H9 (cell line): ENCODE data around the gene ERO1A. TPM values are rescaled to one million over a fixed set of nuclear protein-coding genes. Genes with fewer than 3 reads are reported as not detected.

Experiments
- DNase-seq: peaks from one replicate; pipeline ENCODE4 v3.0.0-alpha.2; 2017
- H2AFZ ChIP-seq: one replicate; pipeline ENCODE4 v1.6.1; 2013; ENCODE audit warnings: mild to moderate bottlenecking, low read length, control low read depth, moderate library complexity
- H2AK5ac ChIP-seq: 2 replicates; pipeline ENCODE4 v1.6.1; 2013; ENCODE audit warnings: low read length, control low read depth, mixed read lengths; ENCODE audit not compliant: insufficient read length
- H2BK120ac ChIP-seq: one replicate; pipeline ENCODE4 v1.6.1; 2013; ENCODE audit warnings: low read depth, mild to moderate bottlenecking, low read length, control low read depth, inconsistent platforms; ENCODE audit not compliant: poor library complexity, severe bottlenecking
- H2BK12ac ChIP-seq: 2 replicates; pipeline ENCODE4 v1.6.1; 2013; ENCODE audit warnings: low read length, control low read depth, mixed read lengths, low read depth; ENCODE audit not compliant: insufficient read length
- H2BK15ac ChIP-seq: 2 replicates; pipeline ENCODE4 v1.6.1; 2013; ENCODE audit warnings: low read depth, low read length, control low read depth
- H2BK20ac ChIP-seq: one replicate; pipeline ENCODE4 v1.6.1; 2013; ENCODE audit warnings: low read depth, mild to moderate bottlenecking, low read length, control low read depth, inconsistent platforms; ENCODE audit not compliant: poor library complexity, severe bottlenecking
- H2BK5ac ChIP-seq: 2 replicates; pipeline ENCODE4 v1.6.1; 2013; ENCODE audit warnings: low read length, control low read depth, mixed read lengths; ENCODE audit not compliant: insufficient read length
- H3K14ac ChIP-seq: 2 replicates; pipeline ENCODE4 v1.6.1; 2013; ENCODE audit warnings: low read length, control low read depth; ENCODE audit not compliant: insufficient read depth
- H3K18ac ChIP-seq: 2 replicates; pipeline ENCODE4 v1.6.1; 2013; ENCODE audit warnings: low read depth, mild to moderate bottlenecking, mixed read lengths, low read length, control low read depth; ENCODE audit not compliant: insufficient read length
- H3K23ac ChIP-seq: 2 replicates; pipeline ENCODE4 v1.6.1; 2013; ENCODE audit warnings: low read length, control low read depth, mixed read lengths, low read depth; ENCODE audit not compliant: insufficient read length
- H3K23me2 ChIP-seq: 2 replicates; pipeline ENCODE4 v1.6.1; 2013; ENCODE audit warnings: low read depth, mild to moderate bottlenecking, mixed read lengths, low read length, control low read depth; ENCODE audit not compliant: insufficient read length, poor library complexity, severe bottlenecking
- H3K27ac ChIP-seq: 2 replicates; pipeline ENCODE4 v1.5.1; 2013; ENCODE audit warnings: low read length, control low read depth, mixed read lengths, low read depth; ENCODE audit not compliant: insufficient read length
- H3K27me3 ChIP-seq: 2 replicates; pipeline ENCODE4 v1.6.1; 2013; ENCODE audit warnings: low read length, control low read depth, inconsistent platforms; ENCODE audit not compliant: insufficient read depth
- H3K4ac ChIP-seq: 2 replicates; pipeline ENCODE4 v1.6.1; 2013; ENCODE audit warnings: low read depth, mild to moderate bottlenecking, control low read depth, inconsistent platforms, low read length, moderate library complexity
- H3K4me1 ChIP-seq: 2 replicates; pipeline ENCODE4 v1.6.1; 2013; ENCODE audit warnings: low read length, control low read depth, inconsistent platforms; ENCODE audit not compliant: insufficient read depth
- H3K4me2 ChIP-seq: 2 replicates; pipeline ENCODE4 v1.6.1; 2013; ENCODE audit warnings: low read length, control low read depth, mixed read lengths; ENCODE audit not compliant: insufficient read length, insufficient read depth
- H3K56ac ChIP-seq: 2 replicates; pipeline ENCODE4 v1.6.1; 2013; ENCODE audit warnings: low read depth, mild to moderate bottlenecking, mixed read lengths, low read length, control low read depth; ENCODE audit not compliant: insufficient read length
- H3K79me1 ChIP-seq: 2 replicates; pipeline ENCODE4 v1.6.1; 2013; ENCODE audit warnings: low read depth, mild to moderate bottlenecking, moderate library complexity, low read length, control low read depth, inconsistent platforms; ENCODE audit not compliant: insufficient read depth, poor library complexity, severe bottlenecking
- H3K79me2 ChIP-seq: 2 replicates; pipeline ENCODE4 v1.6.1; 2013; ENCODE audit warnings: low read length, control low read depth, inconsistent platforms; ENCODE audit not compliant: insufficient read depth
- H3K9ac ChIP-seq: 2 replicates; pipeline ENCODE4 v1.6.1; 2013; ENCODE audit warnings: low read length, control low read depth, mixed read lengths; ENCODE audit not compliant: insufficient read length; ENCODE audit errors: extremely low read depth
- H3K9me3 ChIP-seq: one replicate; pipeline ENCODE4 v1.6.1; 2013; ENCODE audit warnings: low read depth, low read length, inconsistent platforms; ENCODE audit not compliant: control insufficient read depth
- H3T11ph ChIP-seq: one replicate; pipeline ENCODE4 v1.6.1; 2013; ENCODE audit warnings: mild to moderate bottlenecking, low read length, control low read depth, inconsistent platforms
- H4K20me1 ChIP-seq: one replicate; pipeline ENCODE4 v1.6.1; 2013; ENCODE audit not compliant: control insufficient read depth, insufficient read length, insufficient read depth
- H4K5ac ChIP-seq: 2 replicates; pipeline ENCODE4 v1.6.1; 2013; ENCODE audit warnings: low read depth, mild to moderate bottlenecking, mixed read lengths, low read length, control low read depth; ENCODE audit not compliant: insufficient read length
- H4K8ac ChIP-seq: replicated peaks from 2 replicates; pipeline ENCODE4 v1.6.1; 2013; ENCODE audit warnings: low read length, control low read depth, mixed read lengths, low read depth; ENCODE audit not compliant: insufficient read length
- H4K91ac ChIP-seq: 2 replicates; pipeline ENCODE4 v1.6.1; 2013; ENCODE audit warnings: low read depth, mild to moderate bottlenecking, moderate library complexity, mixed read lengths, low read length, control low read depth; ENCODE audit not compliant: insufficient read length
- H3K27ac Mint-ChIP-seq, 3 experiments: 2 replicates in 2 of 3; 3 replicates in 1 of 3; pipeline ENCODE4 v1.8.0; 2020 to 2021; ENCODE audit warnings: mixed read lengths in 3 of 3, mild to moderate bottlenecking in 1 of 3, moderate library complexity in 1 of 3
- H3K27me3 Mint-ChIP-seq: 2 replicates; pipeline ENCODE4 v1.8.0; 2021; ENCODE audit warnings: low read depth, mild to moderate bottlenecking, moderate library complexity, mixed read lengths
- H3K36me3 Mint-ChIP-seq, 3 experiments: 2 replicates in 2 of 3; 3 replicates in 1 of 3; pipeline ENCODE4 v1.8.0; 2020 to 2021; ENCODE audit warnings: low read depth in 3 of 3, mixed read lengths in 3 of 3; ENCODE audit not compliant: insufficient read depth in 1 of 3
- H3K4me1 Mint-ChIP-seq, 2 experiments: 2 replicates each; pipeline ENCODE4 v1.8.0; 2020; ENCODE audit warnings: mixed read lengths in 2 of 2
- H3K4me3 Mint-ChIP-seq, 2 experiments: 2 replicates in 1 of 2; 3 replicates in 1 of 2; pipeline ENCODE4 v1.8.0; 2020 to 2021; ENCODE audit warnings: mild to moderate bottlenecking in 2 of 2, mixed read lengths in 2 of 2, moderate library complexity in 1 of 2
- H3K9me3 Mint-ChIP-seq, 2 experiments: 2 replicates in 1 of 2; 3 replicates in 1 of 2; pipeline ENCODE4 v1.8.0; 2020; ENCODE audit warnings: mild to moderate bottlenecking in 2 of 2, mixed read lengths in 2 of 2, moderate library complexity in 1 of 2
- CTCF ChIP-seq: fragments of 200-600 bp; sonication (generic); conservative IDR thresholded peaks from 3 replicates; pipeline ENCODE4 v1.8.0; 2021; ENCODE audit warnings: antibody characterized with exemption, mild to moderate bottlenecking
- total RNA-seq: library from RNA; stranded (reverse); gene quantifications from 2 replicates; pipeline ENCODE4 v1.2.1, GENCODE V29; 2021

Gene ERO1A
- total RNA-seq, 1 experiment from 2014 or later, result 37.1 TPM

GRCh38 chr14:52660325-52660724 is 35.0 kb downstream of the ERO1A start:
- DNase-seq, result no peak
- H2BK5ac ChIP-seq, result no peak overlapping the region
- no peak overlapping the region for H2BK15ac ChIP-seq
- H4K5ac ChIP-seq, result no peak overlapping the region
- H2BK120ac ChIP-seq, result no peak overlapping the region
- no peak overlapping the region for H4K91ac ChIP-seq
- Mint-ChIP-seq H3K9me3 (no peaks in the 10 kb centered on the region), H3K27ac (no peak overlapping the region), H3K4me1 (peaks cover 9 to 14% of the 10 kb centered on the region in 2 experiments), H3K4me3 (no peak overlapping the region), H3K27me3 (no peaks in the 10 kb centered on the region), H3K36me3 (peaks cover 9 to 19% (median 11%) of the 10 kb centered on the region in 3 experiments; a peak in 6 of 7 replicates)
- no peaks in the 10 kb centered on the region for H3K23me2 ChIP-seq
- no peak overlapping the region for H3K56ac ChIP-seq
- no peak overlapping the region for H3T11ph ChIP-seq
- H2BK12ac ChIP-seq, result no peak overlapping the region
- H3K14ac ChIP-seq, result no peak overlapping the region
- H3K9ac ChIP-seq, result no peak overlapping the region
- H4K20me1 ChIP-seq, result no peaks in the 10 kb centered on the region
- H3K18ac ChIP-seq, result no peak overlapping the region
- H3K27ac ChIP-seq, result no peak overlapping the region
- H3K23ac ChIP-seq, result no peak overlapping the region
- no peak overlapping the region for H3K4ac ChIP-seq
- no peaks in the 10 kb centered on the region for H3K27me3 ChIP-seq
- H4K8ac ChIP-seq, result no peak overlapping the region
- H2BK20ac ChIP-seq, result no peak overlapping the region
- no peaks in the 10 kb centered on the region for H3K79me2 ChIP-seq
- no peak overlapping the region for H2AFZ ChIP-seq
- no peaks in the 10 kb centered on the region for H3K4me1 ChIP-seq
- TF ChIP-seq CTCF, result no peak
- H3K4me2 ChIP-seq, result no peak overlapping the region
- H3K79me1 ChIP-seq, result no peaks in the 10 kb centered on the region
- H3K9me3 ChIP-seq, result no peaks in the 10 kb centered on the region
- no peak overlapping the region for H2AK5ac ChIP-seq
